ENCODE results near the gene ADRB1. TPM values are rescaled to one million over a fixed set of nuclear protein-coding genes. Genes with fewer than 3 reads are reported as not detected.

ADRB1 gene
- polyA plus RNA-seq, 4 donors, result 0.06 to 0.14 (median 0.08) TPM

DNA sequence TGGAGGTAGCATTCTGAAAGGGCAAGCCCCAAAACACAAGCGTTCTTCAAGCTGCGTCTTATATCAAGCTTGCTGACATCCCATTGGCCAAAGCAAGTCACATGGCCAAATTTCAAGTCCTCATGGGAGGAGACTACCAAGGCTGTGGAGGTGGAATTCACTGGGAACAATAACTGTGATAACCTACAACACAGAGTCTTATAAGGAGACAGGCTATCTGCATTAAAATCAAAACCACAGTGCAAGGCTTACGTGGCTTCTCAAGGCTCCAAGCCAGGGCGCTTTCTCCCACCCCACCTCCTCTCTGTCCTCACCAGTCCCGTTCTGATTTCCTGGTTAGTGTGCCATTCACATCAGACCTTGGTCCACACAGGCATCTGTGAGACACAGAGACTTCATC is 39.4 kb downstream of the ADRB1 start:
- DNase-seq (ENCODE audit: low read depth in 4 of 4, low spot score in 2 of 4), result no peak

DNA sequence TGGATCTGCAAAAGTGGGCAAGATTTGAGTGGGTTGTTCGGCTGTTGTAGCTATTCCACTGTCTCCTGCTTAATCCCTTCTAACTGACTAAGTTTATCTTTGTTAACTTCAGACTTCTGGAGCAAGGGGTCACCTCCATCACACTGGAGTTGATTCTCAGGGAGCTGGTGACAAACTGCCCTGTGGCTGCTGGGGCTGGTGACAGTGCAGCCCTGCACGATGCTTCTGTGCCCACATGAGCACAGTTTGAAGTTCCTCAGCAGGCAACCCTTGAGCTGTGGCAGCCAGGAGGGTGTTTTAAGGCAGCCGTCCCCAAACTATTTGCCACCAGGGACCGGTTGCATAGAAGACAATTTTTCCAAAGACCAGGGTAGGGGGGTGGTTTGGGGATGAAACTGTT is 40.5 kb downstream of the ADRB1 start:
- DNase-seq (ENCODE audit: low read depth in 4 of 4, low spot score in 2 of 4), result no peak

DNA sequence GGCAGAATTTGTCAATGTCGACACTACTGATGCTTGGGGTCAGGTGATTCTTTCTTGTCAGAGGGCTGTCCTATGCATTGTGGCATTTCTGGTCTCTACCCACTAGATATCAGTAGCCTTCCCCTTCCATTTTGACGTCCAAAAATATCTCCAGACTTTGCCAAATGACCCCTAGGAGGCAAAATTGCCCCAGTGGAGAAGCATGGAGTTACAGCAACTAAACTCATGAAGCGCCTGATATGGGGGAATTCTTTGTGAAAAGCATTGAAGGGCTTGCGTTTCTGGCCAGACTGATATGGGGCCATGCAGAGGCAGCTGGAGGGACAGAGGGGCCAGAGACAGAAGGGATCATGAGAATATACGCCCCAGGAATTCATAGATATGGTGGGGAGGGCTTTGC is 43.6 kb downstream of the ADRB1 start:
- no peak for DNase-seq (ENCODE audit: low read depth in 4 of 4, low spot score in 2 of 4)

DNA sequence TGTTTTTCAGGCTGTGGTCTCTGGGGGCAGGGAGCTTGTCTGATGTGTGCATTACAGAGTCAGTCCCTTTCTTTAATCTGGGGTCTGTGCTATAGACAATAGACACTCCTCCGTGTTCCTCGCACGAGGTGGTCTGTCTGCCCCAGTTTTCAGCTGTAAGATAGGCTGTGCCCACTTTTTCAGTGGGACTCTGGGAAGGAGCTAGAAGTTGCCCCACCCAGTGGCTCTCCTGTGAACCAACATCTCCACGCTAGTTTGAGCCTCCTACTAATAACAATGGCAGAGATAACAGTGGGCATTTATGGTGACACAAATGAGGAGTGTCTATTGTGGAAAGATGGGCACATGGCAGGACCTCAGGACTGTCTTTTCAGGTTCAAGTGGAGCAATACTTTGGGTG is 44.0 kb downstream of the ADRB1 start:
- no peak for DNase-seq (ENCODE audit: low read depth in 4 of 4, low spot score in 2 of 4)

DNA sequence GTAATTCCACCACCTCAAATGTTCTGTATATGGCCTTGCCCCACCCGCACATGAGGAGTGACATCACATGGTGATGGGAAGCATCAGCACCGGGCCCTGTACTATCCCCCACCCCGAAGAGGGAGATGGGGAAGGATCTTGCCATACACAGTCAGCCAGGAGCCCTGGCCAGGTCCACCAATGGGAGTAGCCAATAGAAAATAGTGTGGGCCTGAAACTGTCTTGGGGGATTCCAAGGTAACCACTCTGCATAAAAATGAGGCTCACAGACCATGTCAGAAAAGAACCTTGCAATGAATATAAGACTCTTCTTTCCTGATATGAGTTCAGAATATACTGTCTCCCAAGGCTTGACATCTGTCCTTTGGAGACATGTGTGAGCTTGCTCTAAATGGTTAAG is 51.1 kb downstream of the ADRB1 start:
- DNase-seq (ENCODE audit: low read depth in 4 of 4, low spot score in 2 of 4), result no peak

DNA sequence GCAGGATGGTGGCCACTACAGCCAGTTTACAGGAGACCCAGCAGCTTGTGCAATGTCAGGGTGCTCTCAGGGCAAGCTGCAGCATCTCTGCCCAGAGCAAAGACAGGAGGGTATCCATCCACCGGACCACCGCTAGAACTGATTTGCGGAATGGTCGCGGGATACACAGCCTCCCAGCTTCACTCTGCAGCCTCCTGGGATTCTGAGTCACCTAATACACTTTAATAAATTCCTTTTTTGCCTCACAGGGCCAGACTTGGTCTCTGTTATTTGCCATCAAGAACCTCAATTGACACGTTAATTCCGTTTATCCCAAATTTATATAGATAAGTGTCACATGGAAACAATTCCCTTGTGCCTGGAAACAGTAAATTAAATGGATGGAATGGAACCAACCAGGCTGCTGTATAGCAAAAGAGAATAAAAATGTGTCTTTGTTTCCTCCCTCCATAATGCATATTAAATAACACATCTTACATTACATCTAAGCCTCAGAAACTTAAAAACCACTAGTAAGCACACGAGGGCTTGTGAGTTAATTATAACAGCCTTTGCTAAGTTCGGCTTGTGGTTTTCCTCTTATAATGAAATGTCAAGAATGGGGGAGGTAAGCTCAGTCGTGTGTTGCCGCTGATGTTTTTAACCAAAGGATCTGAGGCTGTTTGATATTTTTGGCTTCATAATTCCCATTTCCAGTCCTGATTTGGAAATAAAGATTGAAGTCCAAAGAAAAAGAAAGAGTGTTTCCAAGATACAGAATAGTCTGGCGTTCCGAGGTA is 52.1 kb downstream of the ADRB1 start:
- no peak for DNase-seq (ENCODE audit: low read depth in 4 of 4, low spot score in 2 of 4)

Other genes starting within 250 kb of the ADRB1 start
- 10 to 100 TPM; 12.5 to 15.8 (median 14.1) TPM for gene DCLRE1A, start 189.8 kb upstream of the ADRB1 start, polyA plus RNA-seq (ENCODE audit: insufficient read length in 4 of 4)
- 10 to 100 TPM; 15.8 to 31.1 (median 20.4) TPM for gene NHLRC2, start 189.2 kb upstream of the ADRB1 start, polyA plus RNA-seq (ENCODE audit: insufficient read length in 4 of 4)
- gene CCDC186, start 130.3 kb downstream of the ADRB1 start, polyA plus RNA-seq (ENCODE audit: insufficient read length in 4 of 4), result 10 to 100 TPM; 19.4 to 33.1 (median 24.7) TPM
- under 1 TPM in 3 of 4 donors, not detected in 1; 0.03 to 0.05 (median 0.03) TPM for gene TDRD1, start 135.5 kb downstream of the ADRB1 start, polyA plus RNA-seq (ENCODE audit: insufficient read length in 4 of 4)
- gene VWA2, start 195.4 kb downstream of the ADRB1 start, polyA plus RNA-seq (ENCODE audit: insufficient read length in 4 of 4), result 1 to 10 TPM; 2.0 to 3.2 (median 2.5) TPM